Stomach (tissue), 4 donors: ENCODE data around the gene NUAK1.

Source experiments
- EP300 ChIP-seq: sonication (generic); formaldehyde crosslinking; IDR thresholded peaks from one replicate; pipeline ENCODE4 v1.6.1; 2017; ENCODE audit warnings: antibody characterized with exemption
- POLR2A ChIP-seq, 4 donors: fragments of 450-650 bp; IDR thresholded peaks; one replicate each; pipeline ENCODE4 v1.6.1; 2016; ENCODE audit warnings: antibody characterized with exemption in 4 of 4, control low read depth in 2 of 4, mild to moderate bottlenecking in 1 of 4, moderate library complexity in 1 of 4
- POLR2AphosphoS5 ChIP-seq, 3 donors: sonication (generic); formaldehyde crosslinking; IDR thresholded peaks; one replicate each; pipeline ENCODE4 v1.6.1; 2016; ENCODE audit warnings: antibody characterized with exemption in 3 of 3
- TF ChIP-seq, protein P1 (sequence below), 7 experiments: fragments of 450-650 bp in 4 of 7; fragments of 200-600 bp in 3 of 7; sonication (generic) in 3 of 7; IDR thresholded peaks; one replicate each; pipeline ENCODE4 v1.5.1; 2016 to 2019; ENCODE audit warnings: antibody characterized with exemption in 7 of 7, control low read depth in 2 of 7, mild to moderate bottlenecking in 1 of 7

DNA sequence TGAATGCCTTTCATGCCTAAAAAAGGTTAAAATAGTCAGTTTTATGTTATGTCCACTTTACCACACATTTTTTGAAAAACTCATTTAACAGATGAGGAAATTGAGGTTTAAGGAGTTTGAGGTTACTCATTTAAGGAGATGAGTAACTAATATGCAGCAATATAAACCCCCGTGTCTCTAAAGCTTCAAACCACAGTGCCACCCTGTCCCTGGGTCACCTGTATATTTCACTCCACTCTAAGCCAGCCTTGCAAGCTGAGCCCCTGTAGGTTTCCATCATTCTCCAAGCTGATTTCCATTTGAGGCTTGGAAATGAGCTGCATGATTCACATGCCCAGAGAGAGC, 64.4 kb downstream of the NUAK1 start:
- TF ChIP-seq, protein P1, sequence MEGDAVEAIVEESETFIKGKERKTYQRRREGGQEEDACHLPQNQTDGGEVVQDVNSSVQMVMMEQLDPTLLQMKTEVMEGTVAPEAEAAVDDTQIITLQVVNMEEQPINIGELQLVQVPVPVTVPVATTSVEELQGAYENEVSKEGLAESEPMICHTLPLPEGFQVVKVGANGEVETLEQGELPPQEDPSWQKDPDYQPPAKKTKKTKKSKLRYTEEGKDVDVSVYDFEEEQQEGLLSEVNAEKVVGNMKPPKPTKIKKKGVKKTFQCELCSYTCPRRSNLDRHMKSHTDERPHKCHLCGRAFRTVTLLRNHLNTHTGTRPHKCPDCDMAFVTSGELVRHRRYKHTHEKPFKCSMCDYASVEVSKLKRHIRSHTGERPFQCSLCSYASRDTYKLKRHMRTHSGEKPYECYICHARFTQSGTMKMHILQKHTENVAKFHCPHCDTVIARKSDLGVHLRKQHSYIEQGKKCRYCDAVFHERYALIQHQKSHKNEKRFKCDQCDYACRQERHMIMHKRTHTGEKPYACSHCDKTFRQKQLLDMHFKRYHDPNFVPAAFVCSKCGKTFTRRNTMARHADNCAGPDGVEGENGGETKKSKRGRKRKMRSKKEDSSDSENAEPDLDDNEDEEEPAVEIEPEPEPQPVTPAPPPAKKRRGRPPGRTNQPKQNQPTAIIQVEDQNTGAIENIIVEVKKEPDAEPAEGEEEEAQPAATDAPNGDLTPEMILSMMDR (IDR thresholded peaks at IDR 0.05) = no peak
- TF ChIP-seq POLR2A (IDR thresholded peaks at IDR 0.05) = no peak
- TF ChIP-seq POLR2AphosphoS5 (IDR thresholded peaks at IDR 0.05) = no peak
- no peak for TF ChIP-seq EP300
